CD4-positive, alpha-beta T cell (primary cell): Measurements from ENCODE around the gene HLA-DOB. TPM values are rescaled to one million over a fixed set of nuclear protein-coding genes. Genes with fewer than 3 reads are reported as not detected.

Experiments
- ATAC-seq: fragments of 200-7000 bp; cut with Tn5 transposase; one replicate; pipeline ENCODE4 v1.10.0; 2022; ENCODE audit warnings: mild to moderate bottlenecking; ENCODE audit not compliant: poor library complexity
- CTCF ChIA-PET: fragments of 350-600 bp; sonication (Branson Sonifier 250); formaldehyde crosslinking; loops from one replicate; lab custom pipeline; 2021; ENCODE audit warnings: antibody characterized with exemption, inconsistent platforms; lab: Charles Lee
- POLR2A ChIA-PET: fragments of 350-600 bp; sonication (Branson Sonifier 250); formaldehyde crosslinking; loops from one replicate; lab custom pipeline; 2021; ENCODE audit warnings: antibody characterized with exemption, inconsistent platforms; lab: Charles Lee
- DNase-seq, 14 experiments: peaks; one replicate each; pipeline ENCODE4 v3.0.0-alpha.2; 2013 to 2020; ENCODE audit warnings: mixed read lengths in 2 of 14
- H3K27ac ChIP-seq, 2 donors: one replicate each; pipeline versions ENCODE4 v1.5.1 to v1.7.0; 2013; ENCODE audit warnings: low read length in 2 of 2, low read depth in 1 of 2, mild to moderate bottlenecking in 1 of 2
- H3K27me3 ChIP-seq, 2 experiments: 1 replicate in 1 of 2; 2 replicates in 1 of 2; pipeline versions ENCODE4 v1.6.1 to v1.7.0; 2013; ENCODE audit warnings: low read length in 2 of 2, control low read depth in 1 of 2, mild to moderate bottlenecking in 1 of 2, moderate library complexity in 1 of 2; ENCODE audit not compliant: insufficient read depth in 2 of 2, control insufficient read depth in 1 of 2
- H3K36me3 ChIP-seq: one replicate; pipeline ENCODE4 v1.6.1; 2013; ENCODE audit warnings: low read length, control low read depth; ENCODE audit not compliant: insufficient read depth
- H3K4me1 ChIP-seq: one replicate; pipeline ENCODE4 v1.6.1; 2013; ENCODE audit warnings: low read length, control low read depth; ENCODE audit not compliant: insufficient read depth
- H3K4me3 ChIP-seq: one replicate; pipeline ENCODE4 v1.5.1; 2013; ENCODE audit warnings: mild to moderate bottlenecking, low read length, moderate library complexity
- H3K9me3 ChIP-seq, 2 experiments: 1 replicate in 1 of 2; 2 replicates in 1 of 2; pipeline versions ENCODE4 v1.6.1 to v1.7.0; 2013; ENCODE audit warnings: low read length in 2 of 2, mild to moderate bottlenecking in 2 of 2, control low read depth in 1 of 2, moderate library complexity in 1 of 2; ENCODE audit not compliant: control insufficient read depth in 1 of 2, insufficient read depth in 1 of 2
- H3K27ac Mint-ChIP-seq: one replicate; pipeline ENCODE4 v1.8.0; 2020; ENCODE audit warnings: mixed read lengths
- H3K27me3 Mint-ChIP-seq: one replicate; pipeline ENCODE4 v1.8.0; 2021; ENCODE audit warnings: mixed read lengths
- H3K36me3 Mint-ChIP-seq: one replicate; pipeline ENCODE4 v1.8.0; 2021; ENCODE audit warnings: low read depth, mixed read lengths
- H3K4me1 Mint-ChIP-seq: one replicate; pipeline ENCODE4 v1.8.0; 2021; ENCODE audit warnings: low read depth, mixed read lengths
- H3K4me3 Mint-ChIP-seq: one replicate; pipeline ENCODE4 v1.8.0; 2020; ENCODE audit warnings: mild to moderate bottlenecking, mixed read lengths
- H3K9me3 Mint-ChIP-seq: one replicate; pipeline ENCODE4 v1.8.0; 2020; ENCODE audit warnings: mixed read lengths
- CTCF ChIP-seq: fragments of 200-600 bp; IDR thresholded peaks from one replicate; pipeline ENCODE4 v1.8.0; 2022; ENCODE audit warnings: antibody characterized with exemption, mild to moderate bottlenecking
- intact Hi-C, 2 experiments: fragments of 100-400 bp; cut with DNase I in 1 of 2; cut with micrococcal nuclease in 1 of 2; formaldehyde crosslinking; loops; one replicate each; pipeline versions ENCODE4 v1.15.1 to v1.9.0; 2023 to 2025; cut with DNase I, micrococcal nuclease
- total RNA-seq, 174 experiments: library from RNA in 2 of 174; stranded (reverse) in 2 of 174; gene quantifications; one replicate each; pipeline ENCODE4 v1.2.3 and lab custom pipeline; 2021 to 2026

Gene HLA-DOB
- total RNA-seq, 2 experiments from 2014 or later = 2.9 to 3.2 TPM

GRCh38 chr6:32853541-32854375 is 37.0 kb upstream of the HLA-DOB start, which contains the start of the genes PSMB9 and TAP1:
TSS of gene PSMB9 (plus strand) at chr6:32854192. CDS start at chr6:32854230, 38 bp downstream.
TSS of gene TAP1 (minus strand) at chr6:32853704. CDS start at chr6:32853636, 68 bp downstream.
- POLR2A ChIA-PET = interaction anchor here (0.7 to 9.3 kb wide), 25 partner anchors 10 to 956 kb away, joined by 3 to 901 read pairs (median 5); partner anchors contain the start of genes ATF6B, B3GALT4, BRD2 and EHMT2
- intact Hi-C loops = loop anchor here (1.0 to 10.0 kb wide), 7 partner anchors 8 to 729 kb away; partner anchors contain the start of genes TAP2 (in 2 of the 2), ATF6B (in 1 of the 2) and PSMB8 (in 1 of the 2)
- Mint-ChIP-seq H3K36me3 (peaks cover 95% of the 10 kb centered on the region), H3K27me3 (no peaks in the 10 kb centered on the region), H3K4me3 (peak within 1 kb of the TSS; percentile 98), H3K9me3 (no peaks in the 10 kb centered on the region), H3K4me1 (peaks cover 86% of the 10 kb centered on the region), H3K27ac (peak within 1 kb of the TSS; percentile 99)
- Histone ChIP-seq H3K9me3 (no peaks in the 10 kb centered on the region), H3K4me3 (peak within 1 kb of the TSS; percentile 94), H3K36me3 (peaks cover 63% of the 10 kb centered on the region), H3K4me1 (peaks cover 77% of the 10 kb centered on the region), H3K27me3 (no peaks in the 10 kb centered on the region), H3K27ac (peak within 1 kb of the TSS; percentile 98 to 100)
- peak; percentile 97 for TF ChIP-seq CTCF
- peak; percentile 88 to 98 (median 94) for DNase-seq
- ATAC-seq = peak; percentile 81
- CTCF ChIA-PET = interaction anchor here (0.7 to 7.8 kb wide), 10 partner anchors 9 to 131 kb away, joined by 3 to 288 read pairs (median 6); partner anchors contain the start of genes BRD2, PSMB8 and TAP2

GRCh38 chr6:32852844-32853540 is 36.2 kb upstream of the HLA-DOB start:
- H3K4me1 ChIP-seq = peaks cover 77% of the 10 kb centered on the region
- Mint-ChIP-seq H3K27me3 (no peaks in the 10 kb centered on the region), H3K9me3 (no peaks in the 10 kb centered on the region), H3K4me1 (peaks cover 88% of the 10 kb centered on the region), H3K27ac (peak overlapping the region; percentile 99), H3K4me3 (peak overlapping the region; percentile 98), H3K36me3 (peaks cover 95% of the 10 kb centered on the region)
- CTCF ChIA-PET = interaction anchor here (0.9 to 7.8 kb wide), 7 partner anchors 8 to 118 kb away, joined by 5 to 288 read pairs (median 11); partner anchors contain the start of genes BRD2, PSMB8 and TAP2
- ATAC-seq = peak; percentile 33
- H3K9me3 ChIP-seq = no peaks in the 10 kb centered on the region
- peak overlapping the region; percentile 94 for H3K4me3 ChIP-seq
- H3K27ac ChIP-seq = peak overlapping the region; percentile 98 to 100
- peaks cover 63% of the 10 kb centered on the region for H3K36me3 ChIP-seq
- no peaks in the 10 kb centered on the region for H3K27me3 ChIP-seq
- no peak for TF ChIP-seq CTCF
- DNase-seq = peak; percentile 35 to 87 (median 48)
- intact Hi-C loops = loop anchor here (1.0 to 10.0 kb wide), 4 partner anchors 8 to 728 kb away; partner anchors contain the start of genes ATF6B (in 1 of the 2) and PSMB8 (in 1 of the 2)
- POLR2A ChIA-PET = interaction anchor here (0.7 to 9.3 kb wide), 20 partner anchors 11 to 955 kb away, joined by 3 to 901 read pairs (median 5); partner anchors contain the start of genes ATF6B, B3GALT4, BRD2 and EHMT2
